HepG2 (cell line): ENCODE data around the gene IGFALS. TPM values are rescaled to one million over a fixed set of nuclear protein-coding genes. Genes with fewer than 3 reads are reported as not detected.

Experiments
- AGO1 ChIP-seq: fragments of 200-400 bp; formaldehyde crosslinking; IDR thresholded peaks from 2 replicates; pipeline ENCODE4 v1.6.1; 2017; ENCODE audit warnings: mild to moderate bottlenecking, low read depth, low read length, moderate library complexity; ENCODE audit not compliant: poor library complexity, severe bottlenecking
- ATAD3A ChIP-seq: sonication (generic); formaldehyde crosslinking; IDR thresholded peaks from 2 replicates; pipeline ENCODE4 v1.4.0; 2020; ENCODE audit warnings: missing genetic modification reagents
- DNMT1 ChIP-seq: sonication (generic); formaldehyde crosslinking; IDR thresholded peaks from 2 replicates; pipeline ENCODE4 v1.5.1; 2020; ENCODE audit warnings: mild to moderate bottlenecking, missing genetic modification reagents
- IKZF4 ChIP-seq: sonication (generic); formaldehyde crosslinking; IDR thresholded peaks from 2 replicates; pipeline ENCODE4 v1.5.1; 2020; ENCODE audit warnings: borderline replicate concordance, mild to moderate bottlenecking, low read depth, missing genetic modification reagents; ENCODE audit errors: not compliant biosample characterization
- MAFF ChIP-seq: IDR thresholded peaks from 2 replicates; pipeline ENCODE4 v1.6.1; 2011; ENCODE audit warnings: low read depth, low read length, improper control_type of control experiment
- MYNN ChIP-seq: sonication (generic); formaldehyde crosslinking; IDR thresholded peaks from 2 replicates; pipeline ENCODE4 v1.4.0; 2020; ENCODE audit warnings: mild to moderate bottlenecking, low read depth, missing genetic modification reagents
- SATB2 ChIP-seq: sonication (generic); formaldehyde crosslinking; IDR thresholded peaks from 2 replicates; pipeline ENCODE4 v1.5.0; 2020; ENCODE audit warnings: missing genetic modification reagents
- SIX4 ChIP-seq: sonication (generic); formaldehyde crosslinking; IDR thresholded peaks from 2 replicates; pipeline ENCODE4 v1.4.0; 2020; ENCODE audit warnings: missing genetic modification reagents
- ZBTB20 ChIP-seq: sonication (generic); formaldehyde crosslinking; IDR thresholded peaks from 2 replicates; pipeline ENCODE4 v1.8.1; 2023; ENCODE audit warnings: missing genetic modification reagents, low read depth, mild to moderate bottlenecking, borderline replicate concordance
- ZMYM3 ChIP-seq: sonication (generic); formaldehyde crosslinking; IDR thresholded peaks from 2 replicates; pipeline ENCODE4 v1.5.1; 2020; ENCODE audit warnings: mild to moderate bottlenecking, missing genetic modification reagents
- polyA plus RNA-seq, 8 experiments: library from polyadenylated mRNA; depleted of rRNA in 3 of 8; stranded (reverse) in 7 of 8; unstranded in 1 of 8; fragments of >200 nt; fragmentation: Illumina TruSeq in 4 of 8; extraction: Trizol in 4 of 8; gene quantifications; 2 replicates each; pipeline versions ENCODE4 v1.2.1 to v1.2.3, GENCODE V29; 2011 to 2016; ENCODE audit warnings: low read depth in 4 of 8, missing spikeins in 1 of 8, mixed read lengths in 1 of 8; ENCODE audit not compliant: insufficient read depth in 1 of 8
- total RNA-seq, 5 experiments: library from RNA; depleted of rRNA; stranded (reverse); fragments of >200 nt; fragmentation: Illumina TruSeq; extraction: Trizol; gene quantifications; 2 replicates each; pipeline ENCODE4 v1.2.3, GENCODE V29; 2016; ENCODE audit warnings: low read depth in 1 of 5
- TF ChIP-seq, protein P1 (sequence below): sonication (generic); formaldehyde crosslinking; IDR thresholded peaks from 2 replicates; pipeline ENCODE4 v1.9.0; 2021; ENCODE audit warnings: missing genetic modification reagents, borderline replicate concordance
- TF ChIP-seq, protein P2 (sequence below): sonication (generic); formaldehyde crosslinking; IDR thresholded peaks from 2 replicates; pipeline ENCODE4 v1.4.0; 2020; ENCODE audit warnings: missing genetic modification reagents

The IGFALS gene
- total and polyA plus RNA-seq, 2 of the 13 experiments (the other 11 are each of a cell fraction or from before 2014, with no cell fraction given): 0.34 to 2.4 TPM

DNA sequence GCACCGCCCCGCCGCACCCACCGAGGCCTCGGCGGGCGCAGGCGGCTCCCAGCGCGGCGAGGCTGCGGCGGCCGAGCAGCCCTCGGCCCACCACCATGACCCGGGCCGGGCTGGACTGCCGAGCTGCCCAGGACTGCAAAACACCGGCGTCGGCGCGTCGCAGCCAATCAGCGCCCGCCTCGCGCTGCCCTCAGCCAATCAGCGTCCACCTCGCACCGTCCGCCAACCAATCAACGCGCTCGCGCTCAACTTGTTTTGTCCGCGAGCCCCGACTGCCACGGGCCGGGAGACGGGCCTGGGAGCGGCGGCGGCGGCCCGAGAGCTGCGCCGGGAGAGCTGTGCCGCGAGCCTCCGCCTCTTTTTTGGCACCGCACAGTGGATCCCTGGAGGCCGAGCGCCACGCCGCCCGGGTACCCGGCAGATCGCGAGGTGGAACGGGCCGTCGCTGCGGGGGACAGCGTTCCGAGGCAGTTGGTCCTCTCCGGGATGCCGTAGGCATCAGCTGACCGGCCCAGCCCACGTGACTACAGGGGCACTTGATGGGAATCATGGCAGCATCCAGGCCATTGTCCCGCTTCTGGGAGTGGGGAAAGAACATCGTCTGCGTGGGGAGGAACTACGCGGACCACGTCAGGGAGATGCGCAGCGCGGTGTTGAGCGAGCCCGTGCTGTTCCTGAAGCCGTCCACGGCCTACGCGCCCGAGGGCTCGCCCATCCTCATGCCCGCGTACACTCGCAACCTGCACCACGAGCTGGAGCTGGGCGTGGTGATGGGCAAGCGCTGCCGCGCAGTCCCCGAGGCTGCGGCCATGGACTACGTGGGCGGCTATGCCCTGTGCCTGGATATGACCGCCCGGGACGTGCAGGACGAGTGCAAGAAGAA, 33.4 kb upstream of the IGFALS start, which contains the start of the genes FAHD1 and HAGH (continued):
- TF ChIP-seq, protein P1, sequence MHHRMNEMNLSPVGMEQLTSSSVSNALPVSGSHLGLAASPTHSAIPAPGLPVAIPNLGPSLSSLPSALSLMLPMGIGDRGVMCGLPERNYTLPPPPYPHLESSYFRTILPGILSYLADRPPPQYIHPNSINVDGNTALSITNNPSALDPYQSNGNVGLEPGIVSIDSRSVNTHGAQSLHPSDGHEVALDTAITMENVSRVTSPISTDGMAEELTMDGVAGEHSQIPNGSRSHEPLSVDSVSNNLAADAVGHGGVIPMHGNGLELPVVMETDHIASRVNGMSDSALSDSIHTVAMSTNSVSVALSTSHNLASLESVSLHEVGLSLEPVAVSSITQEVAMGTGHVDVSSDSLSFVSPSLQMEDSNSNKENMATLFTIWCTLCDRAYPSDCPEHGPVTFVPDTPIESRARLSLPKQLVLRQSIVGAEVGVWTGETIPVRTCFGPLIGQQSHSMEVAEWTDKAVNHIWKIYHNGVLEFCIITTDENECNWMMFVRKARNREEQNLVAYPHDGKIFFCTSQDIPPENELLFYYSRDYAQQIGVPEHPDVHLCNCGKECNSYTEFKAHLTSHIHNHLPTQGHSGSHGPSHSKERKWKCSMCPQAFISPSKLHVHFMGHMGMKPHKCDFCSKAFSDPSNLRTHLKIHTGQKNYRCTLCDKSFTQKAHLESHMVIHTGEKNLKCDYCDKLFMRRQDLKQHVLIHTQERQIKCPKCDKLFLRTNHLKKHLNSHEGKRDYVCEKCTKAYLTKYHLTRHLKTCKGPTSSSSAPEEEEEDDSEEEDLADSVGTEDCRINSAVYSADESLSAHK (CRISPR knock-in tag): no peak
- TF ChIP-seq MAFF: no peak
- TF ChIP-seq ZMYM3 (CRISPR knock-in tag): peak; percentile 55
- TF ChIP-seq MYNN (CRISPR knock-in tag): peak; percentile 72; the same call in 1 of the 2 replicates
- peak; percentile 55; the same call in 1 of the 2 replicates for TF ChIP-seq ZBTB20 (CRISPR knock-in tag)
- no peak for TF ChIP-seq ATAD3A (CRISPR knock-in tag)
- TF ChIP-seq SIX4 (CRISPR knock-in tag): peak; percentile 10; the same call in 1 of the 2 replicates
- no peak for TF ChIP-seq SATB2 (CRISPR knock-in tag)
- TF ChIP-seq, protein P2, sequence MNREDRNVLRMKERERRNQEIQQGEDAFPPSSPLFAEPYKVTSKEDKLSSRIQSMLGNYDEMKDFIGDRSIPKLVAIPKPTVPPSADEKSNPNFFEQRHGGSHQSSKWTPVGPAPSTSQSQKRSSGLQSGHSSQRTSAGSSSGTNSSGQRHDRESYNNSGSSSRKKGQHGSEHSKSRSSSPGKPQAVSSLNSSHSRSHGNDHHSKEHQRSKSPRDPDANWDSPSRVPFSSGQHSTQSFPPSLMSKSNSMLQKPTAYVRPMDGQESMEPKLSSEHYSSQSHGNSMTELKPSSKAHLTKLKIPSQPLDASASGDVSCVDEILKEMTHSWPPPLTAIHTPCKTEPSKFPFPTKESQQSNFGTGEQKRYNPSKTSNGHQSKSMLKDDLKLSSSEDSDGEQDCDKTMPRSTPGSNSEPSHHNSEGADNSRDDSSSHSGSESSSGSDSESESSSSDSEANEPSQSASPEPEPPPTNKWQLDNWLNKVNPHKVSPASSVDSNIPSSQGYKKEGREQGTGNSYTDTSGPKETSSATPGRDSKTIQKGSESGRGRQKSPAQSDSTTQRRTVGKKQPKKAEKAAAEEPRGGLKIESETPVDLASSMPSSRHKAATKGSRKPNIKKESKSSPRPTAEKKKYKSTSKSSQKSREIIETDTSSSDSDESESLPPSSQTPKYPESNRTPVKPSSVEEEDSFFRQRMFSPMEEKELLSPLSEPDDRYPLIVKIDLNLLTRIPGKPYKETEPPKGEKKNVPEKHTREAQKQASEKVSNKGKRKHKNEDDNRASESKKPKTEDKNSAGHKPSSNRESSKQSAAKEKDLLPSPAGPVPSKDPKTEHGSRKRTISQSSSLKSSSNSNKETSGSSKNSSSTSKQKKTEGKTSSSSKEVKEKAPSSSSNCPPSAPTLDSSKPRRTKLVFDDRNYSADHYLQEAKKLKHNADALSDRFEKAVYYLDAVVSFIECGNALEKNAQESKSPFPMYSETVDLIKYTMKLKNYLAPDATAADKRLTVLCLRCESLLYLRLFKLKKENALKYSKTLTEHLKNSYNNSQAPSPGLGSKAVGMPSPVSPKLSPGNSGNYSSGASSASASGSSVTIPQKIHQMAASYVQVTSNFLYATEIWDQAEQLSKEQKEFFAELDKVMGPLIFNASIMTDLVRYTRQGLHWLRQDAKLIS: peak; percentile 67; the same call in 1 of the 2 replicates
- TF ChIP-seq AGO1: peak; percentile 52
- no peak for TF ChIP-seq IKZF4
- TF ChIP-seq DNMT1 (CRISPR knock-in tag): peak; percentile 98; the same call in 1 of the 2 replicates
